Right lobe of liver (tissue), 6 donors: ENCODE measurements around the gene METTL22. TPM values are rescaled to one million over a fixed set of nuclear protein-coding genes. Genes with fewer than 3 reads are reported as not detected.

ENCODE experiments used
- ATAC-seq, 4 donors: fragments of 200-7000 bp; cut with Tn5 transposase; one replicate each; pipeline ENCODE4 v1.9.1; 2020; ENCODE audit warnings: mild to moderate bottlenecking in 4 of 4, moderate library complexity in 4 of 4
- DNase-seq, 3 donors: peaks; one replicate each; pipeline ENCODE4 v3.0.0-alpha.2; 2020
- H3K27ac ChIP-seq, 3 donors: fragments of 200-600 bp; one replicate each; pipeline ENCODE4 v1.8.0; 2022
- H3K27me3 ChIP-seq, 2 donors: fragments of 200-600 bp; one replicate each; pipeline ENCODE4 v1.8.0; 2022
- H3K36me3 ChIP-seq, 4 donors: fragments of 200-600 bp; sonication (generic) in 1 of 4; one replicate each; pipeline versions ENCODE4 v1.5.1 to v1.8.0; 2017 to 2022; ENCODE audit warnings: control low read depth in 1 of 4
- H3K4me1 ChIP-seq, 4 donors: fragments of 200-600 bp; sonication (generic) in 1 of 4; one replicate each; pipeline versions ENCODE4 v1.5.1 to v1.8.0; 2017 to 2022; ENCODE audit warnings: control low read depth in 1 of 4
- H3K4me3 ChIP-seq, 3 donors: fragments of 200-600 bp; one replicate each; pipeline ENCODE4 v1.8.0; 2022
- H3K9me3 ChIP-seq, 4 donors: fragments of 200-600 bp; sonication (generic) in 1 of 4; one replicate each; pipeline versions ENCODE4 v1.5.1 to v1.8.0; 2017 to 2022; ENCODE audit warnings: control low read depth in 1 of 4
- CTCF ChIP-seq, 4 donors: fragments of 200-600 bp in 3 of 4; fragments of 450-650 bp in 1 of 4; IDR thresholded peaks; one replicate each; pipeline versions ENCODE4 v1.5.1 to v1.8.0; 2016 to 2022; ENCODE audit warnings: antibody characterized with exemption in 4 of 4, mild to moderate bottlenecking in 2 of 4
- POLR2A ChIP-seq: fragments of 450-650 bp; IDR thresholded peaks from one replicate; pipeline ENCODE4 v1.6.1; 2017; ENCODE audit warnings: antibody characterized with exemption, mild to moderate bottlenecking
- WGBS: methylation state at CpG from one replicate; pipeline ENCODE4 v1.1.6; 2018; ENCODE audit warnings: low coverage, low lambda C conversion rate; ENCODE audit not compliant: insufficient coverage; ENCODE audit errors: missing lambda C conversion rate; 5-methylcytosine and 5-hydroxymethylcytosine counted together
- intact Hi-C, 2 donors: fragments of 100-400 bp; cut with DNase I; formaldehyde crosslinking; loops; one replicate each; pipeline versions ENCODE4 v1.11.2 to v1.14.1; 2022
- total RNA-seq, 6 experiments: library from RNA; depleted of rRNA in 2 of 6; stranded (reverse); fragments of >200 nt in 2 of 6; fragmentation: NEBNext Ultra II Directional in 3 of 6; extraction: Animal tissue kit (Norgen Biotek cat#: 25700) in 3 of 6; gene quantifications; one replicate each; pipeline versions ENCODE4 v1.1.0 to v1.2.4, GENCODE V29; 2016 to 2023
- donor health status: DM: no; HTN: yes; CAD: no.
- donor health status: DM: no; HTN: no; CAD: no.
- donor health status: DM: no; HTN: no; CAD: no.
- donor health status: DM: no; HTN: yes; CAD: no.
- donor health status: DM: no; HTN: yes; CAD: no.

METTL22 gene
- total RNA-seq, 6 experiments from 2014 or later, result 11.3 to 15.2 (median 13.7) TPM

DNA sequence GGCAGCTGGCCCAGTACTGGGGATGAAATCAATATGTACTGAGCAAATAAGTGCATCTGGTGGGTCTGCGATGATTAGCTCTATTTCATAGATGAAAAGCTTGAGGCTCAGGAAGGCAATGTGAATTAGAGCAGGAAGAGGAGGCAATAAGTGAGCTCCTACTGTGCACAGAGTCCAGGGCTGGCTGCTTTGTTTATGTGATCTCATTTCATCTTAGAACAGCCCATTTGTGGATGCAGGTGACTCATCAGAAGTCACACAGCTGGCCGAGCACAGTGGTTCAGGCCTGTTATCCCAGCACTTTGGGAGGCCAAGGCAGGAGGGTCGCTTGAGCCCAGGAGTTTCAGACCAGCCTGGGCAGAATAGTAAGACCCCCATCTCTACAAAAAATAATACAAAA is 38.3 kb upstream of the METTL22 start:
- H3K36me3 ChIP-seq, result no peaks in the 10 kb centered on the region
- no peaks in the 10 kb centered on the region for H3K4me1 ChIP-seq
- ATAC-seq (no peak), DNase-seq (no peak)
- H3K9me3 ChIP-seq, result no peaks in the 10 kb centered on the region
- intact Hi-C loops, result no loop called here
- no peak overlapping the region for H3K4me3 ChIP-seq
- no peaks in the 10 kb centered on the region for H3K27me3 ChIP-seq
- TF ChIP-seq POLR2A, result no peak
- no peak for TF ChIP-seq CTCF (IDR thresholded peaks at IDR 0.05)
- 63% methylated on average over 2 of the region's 3 CpGs for WGBS
- no peak overlapping the region for H3K27ac ChIP-seq

DNA sequence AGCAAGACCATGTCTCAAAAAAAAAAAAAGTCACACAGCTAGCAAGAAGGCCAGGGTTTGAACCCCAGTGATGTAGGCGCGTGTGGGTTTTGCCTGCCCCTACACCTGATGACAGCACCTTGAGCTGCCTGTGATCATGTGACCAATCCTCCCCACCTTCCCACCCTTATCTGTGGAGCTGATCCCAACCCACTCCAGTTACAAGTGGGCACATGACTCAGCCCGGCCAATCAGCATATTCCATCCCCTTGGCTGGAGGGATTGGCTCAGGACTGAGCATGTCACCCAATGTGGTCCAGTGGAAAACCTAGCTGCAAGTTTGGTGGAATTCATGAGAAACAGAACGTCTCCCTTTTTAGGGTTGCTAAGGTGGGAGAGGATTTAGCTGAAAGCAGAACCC is 37.8 kb upstream of the METTL22 start:
- no peaks in the 10 kb centered on the region for H3K9me3 ChIP-seq
- DNase-seq, result no peak
- no peak overlapping the region for H3K4me3 ChIP-seq
- 61% methylated on average over 4 of the region's 4 CpGs for WGBS
- TF ChIP-seq POLR2A, result no peak
- no peak for TF ChIP-seq CTCF (IDR thresholded peaks at IDR 0.05)
- H3K36me3 ChIP-seq, result no peaks in the 10 kb centered on the region
- intact Hi-C loops, result no loop called here
- no peak for ATAC-seq
- H3K4me1 ChIP-seq, result no peaks in the 10 kb centered on the region
- no peaks in the 10 kb centered on the region for H3K27me3 ChIP-seq
- no peak overlapping the region for H3K27ac ChIP-seq

DNA sequence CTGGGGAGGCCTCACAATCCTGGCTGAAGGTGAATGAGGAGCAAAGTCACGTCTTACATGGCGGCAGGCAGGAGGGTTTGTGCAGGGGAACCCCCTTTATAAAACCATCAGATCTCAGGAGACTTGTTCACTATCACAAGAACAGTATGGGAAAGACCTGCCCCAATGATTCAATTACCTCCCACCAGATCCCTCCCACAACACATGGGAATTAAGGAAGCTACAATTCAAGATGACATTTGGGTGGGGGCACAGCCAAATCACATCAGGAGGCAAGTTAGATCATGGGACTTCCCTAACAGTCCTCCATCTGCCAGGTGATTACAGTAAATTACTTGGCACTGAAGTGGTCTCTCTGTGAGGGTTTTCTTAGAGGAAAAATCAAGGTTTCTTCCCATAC is 36.5 kb upstream of the METTL22 start:
- ATAC-seq, result no peak
- 13% methylated on average over 1 of the region's 2 CpGs for WGBS
- intact Hi-C loops, result no loop called here

DNA sequence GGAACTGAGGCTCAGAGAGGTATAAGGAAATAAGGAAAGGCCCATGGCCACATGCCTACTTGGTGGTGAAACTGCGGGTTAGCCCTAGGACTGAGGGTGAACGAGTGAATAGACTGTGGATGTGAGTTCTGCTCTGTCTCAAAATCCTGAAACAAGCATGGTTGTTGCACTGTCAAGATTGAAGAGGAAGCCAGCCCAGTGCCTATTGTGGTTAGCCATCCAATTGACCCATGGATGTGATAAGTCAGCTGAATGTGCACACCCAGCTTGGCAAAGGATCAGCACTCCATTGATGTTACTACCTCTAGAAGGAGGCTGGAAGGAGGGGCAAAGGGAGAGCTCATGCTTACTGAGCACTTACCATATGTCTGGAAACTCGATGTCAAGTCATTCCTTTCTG is 35.6 kb upstream of the METTL22 start:
- no peak overlapping the region for H3K4me3 ChIP-seq
- intact Hi-C loops, result no loop called here
- WGBS, result 47% methylated on average over 3 of the region's 3 CpGs

More for the DNA sequence above, 36.5 kb upstream of the METTL22 start:
- TF ChIP-seq CTCF (IDR thresholded peaks at IDR 0.05), result no peak
- TF ChIP-seq POLR2A, result no peak
- DNase-seq, result no peak
- peaks cover 0 to 11% of the 10 kb centered on the region in 2 donors for H3K27me3 ChIP-seq
- H3K36me3 ChIP-seq, result no peaks in the 10 kb centered on the region
- H3K4me1 ChIP-seq, result peaks cover 0 to 7% (median 0%) of the 10 kb centered on the region in 4 donors
- no peak overlapping the region for H3K4me3 ChIP-seq
- no peaks in the 10 kb centered on the region for H3K9me3 ChIP-seq
- H3K27ac ChIP-seq, result no peak overlapping the region

More for the DNA sequence above, 35.6 kb upstream of the METTL22 start:
- H3K36me3 ChIP-seq, result no peaks in the 10 kb centered on the region
- peaks cover 0 to 16% of the 10 kb centered on the region in 2 donors for H3K27me3 ChIP-seq
- H3K4me1 ChIP-seq, result peaks cover 0 to 7% (median 0%) of the 10 kb centered on the region in 4 donors
- TF ChIP-seq CTCF (IDR thresholded peaks at IDR 0.05) (no peak), POLR2A (no peak)
- H3K27ac ChIP-seq, result no peak overlapping the region
- DNase-seq (no peak), ATAC-seq (no peak)
- H3K9me3 ChIP-seq, result no peaks in the 10 kb centered on the region
